CD4-positive, alpha-beta T cell treated with Interleukin-4 for 1 hour (primary cell): Measurements from ENCODE around the gene SNRNP40.
"Not testable (repeated sequence)": the region's sequence is repeated elsewhere in the genome, so short reads cannot be mapped to it uniquely, and the experiment has no call there.

Experiments
- DNase-seq, 2 donors: peaks; one replicate each; pipeline ENCODE4 v3.0.0-alpha.2; 2020 to 2022

SNRNP40 gene

DNA sequence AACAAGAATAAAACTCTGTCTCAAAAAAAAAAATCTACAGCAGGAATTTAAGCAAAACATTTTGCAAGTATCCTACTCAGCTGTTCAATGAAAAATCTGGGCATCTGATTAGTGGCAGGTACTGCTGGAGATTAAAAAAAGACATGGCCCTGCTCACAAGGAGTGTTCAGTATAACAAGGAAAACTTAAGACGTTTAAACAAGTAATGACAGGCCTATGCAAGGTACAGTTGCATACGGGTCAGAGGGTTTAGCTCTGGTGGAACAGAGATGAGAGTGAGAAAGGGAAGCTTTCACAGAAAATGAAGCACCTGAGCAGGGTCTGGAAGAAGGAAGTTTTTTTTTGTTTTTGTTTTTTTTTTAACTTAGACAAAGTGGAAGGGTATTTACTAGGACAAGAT is 23.0 kb downstream of the SNRNP40 start:
- DNase-seq, result no peak

DNA sequence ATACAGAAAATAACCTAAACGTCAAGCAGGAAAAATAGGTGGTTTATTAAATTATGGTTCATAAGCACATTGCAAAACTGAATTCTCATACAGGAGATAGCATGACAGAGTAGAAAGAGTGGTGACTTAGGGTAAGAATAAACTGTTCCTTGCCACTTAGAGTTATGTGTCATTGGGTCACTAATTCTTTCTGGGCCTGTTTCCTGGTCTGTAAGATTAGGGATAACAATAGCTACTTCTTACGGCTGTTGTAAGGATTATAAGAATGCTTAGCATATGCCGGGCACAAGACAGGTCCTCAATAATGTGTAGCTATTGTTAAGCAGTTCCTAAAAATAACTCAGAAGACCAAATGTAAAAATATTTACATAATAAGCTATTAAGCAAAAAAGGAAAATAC is 24.2 kb downstream of the SNRNP40 start:
- no peak for DNase-seq

DNA sequence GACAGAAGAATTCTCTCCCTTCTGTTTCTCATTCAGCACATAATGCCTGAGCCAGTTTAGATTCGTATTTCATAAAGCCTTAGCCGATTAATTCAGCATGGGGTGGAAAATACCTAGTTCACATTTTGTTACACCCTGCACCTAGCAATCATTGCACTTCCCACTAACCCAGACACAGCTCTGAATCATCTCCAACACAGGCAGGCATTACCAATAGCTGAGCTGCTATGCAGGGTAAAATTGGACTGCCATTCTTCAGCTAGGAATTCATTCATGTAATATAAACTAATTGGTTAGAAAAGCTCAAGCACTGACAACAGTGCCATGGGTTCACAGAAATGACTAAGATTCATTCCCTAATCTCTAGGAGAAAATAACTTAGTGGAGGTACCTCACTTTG is 30.0 kb downstream of the SNRNP40 start:
- DNase-seq, result no peak

DNA sequence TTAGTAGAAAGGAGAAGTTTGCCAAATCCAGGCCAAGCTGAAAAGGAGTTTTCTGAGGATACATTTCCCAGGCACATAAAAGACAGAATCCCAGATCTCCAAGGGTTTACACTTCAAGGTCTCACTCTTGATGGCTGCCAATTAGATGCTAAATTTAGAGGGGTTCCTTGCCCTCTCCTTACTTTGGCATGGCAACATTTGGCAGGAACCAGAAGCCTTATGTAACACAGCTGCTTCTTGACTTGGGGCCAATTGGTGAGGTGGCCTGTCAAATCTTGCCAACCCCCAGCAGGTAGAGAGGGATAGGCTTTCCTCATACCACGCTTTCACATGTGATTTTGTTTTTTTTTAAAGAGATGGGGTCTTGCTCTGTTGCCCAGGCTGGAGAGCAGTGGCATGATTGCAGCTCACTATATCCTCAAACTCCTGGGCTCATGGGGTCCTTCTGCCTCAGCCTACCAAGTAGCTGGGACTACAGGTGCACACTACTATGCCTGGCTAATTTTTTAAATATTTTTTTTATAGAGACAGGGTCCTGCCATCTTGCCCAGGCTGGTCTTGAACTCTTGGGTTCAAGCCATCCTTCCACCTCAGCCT is 31.7 kb downstream of the SNRNP40 start:
- no peak for DNase-seq

DNA sequence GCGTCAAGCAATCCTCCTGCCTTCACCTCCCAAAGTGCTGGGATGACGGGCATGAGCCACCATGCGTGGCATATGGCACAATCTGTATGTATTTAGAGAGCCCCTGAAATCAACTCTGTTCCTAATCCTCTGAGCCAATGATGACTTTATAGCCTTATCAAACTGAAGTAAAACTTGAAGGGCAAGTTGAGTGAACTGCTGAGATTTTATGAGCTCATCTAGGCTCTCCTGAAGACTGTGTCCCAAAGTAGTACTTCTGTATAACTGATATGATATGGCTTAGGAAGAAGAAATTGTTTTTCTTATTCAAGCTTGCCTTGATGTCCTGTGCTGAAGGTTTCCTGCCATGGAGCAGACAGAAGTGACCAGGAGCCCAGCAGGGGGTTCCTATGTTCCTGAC is 33.2 kb downstream of the SNRNP40 start:
- DNase-seq, result no peak

DNA sequence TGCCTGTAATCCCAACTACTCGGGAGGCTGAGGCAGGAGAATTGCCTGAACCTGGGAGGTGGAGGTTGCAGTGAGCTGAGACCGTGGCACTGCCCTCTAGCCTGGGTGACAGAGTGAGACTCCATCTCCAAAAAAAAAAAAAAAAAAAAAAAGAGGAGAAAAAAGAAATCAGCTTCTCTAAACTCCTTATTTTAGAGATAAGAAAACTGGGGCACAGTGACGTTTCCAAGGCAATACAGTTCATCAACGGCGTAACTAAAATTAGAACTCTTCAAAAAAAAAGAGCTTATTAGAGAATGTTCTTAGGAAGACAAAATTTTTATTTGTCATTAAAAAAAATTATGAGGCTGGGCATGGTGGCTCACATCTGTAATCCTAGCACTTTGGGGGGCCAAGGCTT is 34.2 kb downstream of the SNRNP40 start:
- not testable (repeated sequence) for DNase-seq

- no peak for DNase-seq
These were observed 34.7 kb downstream of the SNRNP40 start for GRCh38 chr1:31261916-31262315.

DNA sequence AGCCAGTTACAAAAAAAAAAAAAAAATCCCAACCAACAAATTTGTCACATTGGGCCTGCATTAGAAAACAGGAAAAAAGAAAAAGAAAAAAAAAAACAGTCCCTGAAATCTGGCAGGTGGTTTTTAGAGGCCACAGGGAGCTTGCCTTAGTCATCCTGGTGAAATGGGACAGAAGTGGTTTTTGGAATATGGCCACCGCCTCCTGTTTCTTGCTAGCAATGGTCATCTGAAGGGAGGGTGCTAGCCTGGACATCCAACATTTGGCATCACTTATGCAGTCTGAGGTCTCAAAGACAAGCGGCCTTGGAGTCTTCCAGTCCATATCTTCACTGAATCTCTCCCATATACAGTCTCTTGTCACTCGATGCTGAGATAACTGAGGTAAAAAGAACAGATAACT is 36.8 kb downstream of the SNRNP40 start:
- no peak for DNase-seq

DNA sequence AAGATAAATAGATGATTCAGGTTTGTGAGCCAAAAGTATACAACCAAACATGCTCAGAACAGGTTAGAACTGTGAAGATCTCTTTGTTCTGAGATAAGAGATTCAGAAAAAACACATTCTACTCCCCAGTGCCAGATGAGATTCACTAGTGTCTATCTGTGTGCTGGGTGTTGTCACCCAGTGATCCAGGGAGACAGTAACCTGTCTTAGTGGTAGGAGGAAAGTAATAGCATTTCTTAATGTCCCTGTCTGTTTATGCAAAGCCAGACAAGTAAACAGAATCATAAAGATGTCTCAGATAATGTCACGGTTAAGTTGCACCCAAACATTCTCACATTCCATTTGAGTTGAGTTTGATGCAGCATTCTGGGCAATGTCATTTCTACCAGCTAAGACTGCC is 38.0 kb downstream of the SNRNP40 start:
- DNase-seq, result no peak

- no peak for DNase-seq
These were observed 39.4 kb downstream of the SNRNP40 start for GRCh38 chr1:31257213-31257612.

GRCh38 chr1:31249854-31250253 is 46.7 kb downstream of the SNRNP40 start:
- no peak for DNase-seq

- no peak for DNase-seq
These were observed 48.3 kb downstream of the SNRNP40 start for GRCh38 chr1:31248276-31248675.

GRCh38 chr1:31244326-31244725 is 52.3 kb downstream of the SNRNP40 start:
- no peak for DNase-seq

- no peak for DNase-seq
These were observed 52.9 kb downstream of the SNRNP40 start for GRCh38 chr1:31243501-31244286.

- no peak for DNase-seq
These were observed 55.3 kb downstream of the SNRNP40 start for GRCh38 chr1:31241321-31241720.

DNA sequence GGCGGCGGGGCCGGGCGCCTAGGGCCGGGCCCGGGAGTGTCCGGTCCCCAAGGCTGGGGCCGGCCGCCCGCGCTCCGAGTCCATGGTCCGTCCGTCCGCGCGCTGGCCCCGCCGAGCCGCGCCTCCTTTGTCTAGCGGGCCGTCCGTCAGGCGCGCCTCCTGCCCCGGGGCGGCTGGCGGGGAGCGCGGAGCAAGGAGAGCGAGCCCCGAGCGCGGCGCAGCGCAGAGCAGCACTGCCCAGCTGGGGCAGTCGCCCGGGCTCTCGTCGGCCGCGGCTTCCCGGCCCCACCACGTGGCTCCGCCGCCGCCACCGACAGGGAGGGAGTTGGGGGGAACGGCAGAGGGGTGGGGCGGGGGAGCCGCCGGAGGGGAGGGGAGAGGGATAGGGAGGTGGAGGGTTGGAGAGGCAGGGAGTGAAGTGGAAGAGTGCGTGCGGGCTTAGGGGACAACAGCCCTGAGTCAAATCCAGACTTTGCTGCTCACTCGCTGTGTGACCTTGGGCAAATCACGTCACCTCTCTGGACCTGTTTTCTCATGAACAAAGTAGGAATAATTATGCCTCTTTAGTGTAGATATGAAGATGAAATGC is 56.8 kb downstream of the SNRNP40 start, which contains the start of gene NKAIN1:
NKAIN1 (minus strand) TSS at position 235 of the 589 bp plus-strand sequence. CDS start 340 bp downstream, outside the sequence.
- DNase-seq, result no peak

- DNase-seq, result no peak
These were observed 57.5 kb downstream of the SNRNP40 start for GRCh38 chr1:31238986-31239613.

GRCh38 chr1:31238612-31238985 is 58.0 kb downstream of the SNRNP40 start:
- no peak for DNase-seq

DNA sequence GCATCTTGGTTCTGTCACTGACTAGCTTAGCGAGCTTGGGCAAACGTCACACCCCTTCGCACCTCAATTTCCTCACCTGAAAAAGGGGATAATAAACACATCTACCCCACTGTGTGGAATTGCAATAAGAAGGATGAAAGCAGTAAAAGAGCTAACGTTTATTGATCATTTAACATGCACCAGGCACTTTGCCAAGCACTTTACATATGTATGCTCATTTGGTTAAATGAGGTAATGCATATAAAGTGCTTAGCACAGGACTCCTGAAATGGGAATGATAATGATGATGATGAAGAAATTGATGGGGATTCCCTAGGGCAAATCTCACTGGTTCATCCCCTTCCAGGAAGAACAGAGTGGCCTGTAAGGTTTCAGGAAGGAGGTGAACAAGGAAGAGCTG is 61.7 kb downstream of the SNRNP40 start:
- DNase-seq, result no peak

- DNase-seq, result no peak
These were observed 62.4 kb downstream of the SNRNP40 start for GRCh38 chr1:31234123-31234708.

GRCh38 chr1:31232689-31233088 is 63.9 kb downstream of the SNRNP40 start:
- DNase-seq, result no peak

DNA sequence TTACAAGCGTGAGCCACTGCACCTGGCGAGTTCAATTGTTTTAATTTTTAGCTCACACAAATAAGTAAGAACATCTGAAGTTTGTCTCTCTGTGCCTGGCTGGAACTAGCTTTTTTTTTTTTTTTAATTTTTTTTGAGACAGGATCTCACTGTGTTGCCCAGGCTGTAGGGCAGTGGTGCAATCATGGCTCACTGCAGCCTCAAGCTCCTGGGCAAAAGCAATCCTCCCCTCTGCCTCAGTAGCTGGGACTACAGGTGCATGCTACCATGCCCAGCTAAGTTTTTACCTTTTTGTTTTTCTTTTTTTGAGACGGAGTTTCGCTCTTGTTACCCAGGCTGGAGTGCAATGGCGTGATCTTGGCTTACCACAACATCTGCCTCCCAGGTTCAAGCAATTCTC is 64.8 kb downstream of the SNRNP40 start:
- DNase-seq, result no peak

GRCh38 chr1:31230378-31230777 is 66.2 kb downstream of the SNRNP40 start:
- DNase-seq, result no peak
